ENCODE measurements around the gene ANO10.

The ANO10 gene

GRCh38 chr3:43340403-43340802, 281.4 kb downstream of the ANO10 start:
- DNase-seq: no peak

- peak; percentile 40 for DNase-seq
These were observed 283.5 kb downstream of the ANO10 start for GRCh38 chr3:43338295-43338694.

- no peak for DNase-seq
These were observed 286.0 kb downstream of the ANO10 start for GRCh38 chr3:43335799-43336198.

- DNase-seq: no peak
These were observed 286.8 kb downstream of the ANO10 start for GRCh38 chr3:43334976-43335375.

DNA sequence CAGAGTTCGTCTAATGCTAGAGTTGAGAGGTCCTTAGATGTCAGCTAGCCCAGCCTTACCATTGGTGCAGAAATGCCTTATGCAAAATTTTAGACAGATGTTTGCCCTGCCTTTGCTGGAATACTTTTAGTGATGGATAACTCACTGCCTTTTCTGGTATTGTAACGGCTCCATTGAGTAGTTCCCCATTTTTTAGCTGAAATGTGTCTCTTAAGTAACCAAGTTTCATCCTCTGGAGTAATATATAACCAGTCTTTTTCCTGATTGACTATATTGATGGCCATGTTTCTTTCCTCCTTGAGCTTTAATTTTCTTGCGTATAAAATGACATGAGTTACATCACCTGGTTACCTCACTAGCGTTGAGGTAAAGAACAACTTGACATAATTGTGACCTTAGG, 290.4 kb downstream of the ANO10 start:
- DNase-seq: no peak

- no peak for DNase-seq
These were observed 290.8 kb downstream of the ANO10 start for GRCh38 chr3:43330981-43331380.

DNA sequence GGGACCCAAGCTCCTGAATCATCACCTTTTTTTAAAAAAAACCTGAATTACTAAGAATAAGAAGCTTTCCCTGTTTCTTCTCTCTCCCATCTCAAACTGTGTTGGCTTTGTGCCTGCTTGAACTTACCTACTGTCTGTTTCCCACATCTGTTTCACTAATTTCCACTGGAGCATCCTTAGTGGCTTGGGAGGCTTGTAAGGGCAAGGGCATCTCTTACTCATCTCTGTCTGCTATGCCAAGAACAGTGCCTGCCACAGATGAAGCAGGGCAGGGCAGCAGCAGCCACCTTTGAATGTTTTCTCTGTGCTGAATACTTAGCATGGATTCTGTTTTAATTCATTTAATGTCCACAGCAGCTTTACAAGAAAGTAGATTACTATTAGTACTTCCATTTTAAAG, 293.2 kb downstream of the ANO10 start:
- no peak for DNase-seq

DNA sequence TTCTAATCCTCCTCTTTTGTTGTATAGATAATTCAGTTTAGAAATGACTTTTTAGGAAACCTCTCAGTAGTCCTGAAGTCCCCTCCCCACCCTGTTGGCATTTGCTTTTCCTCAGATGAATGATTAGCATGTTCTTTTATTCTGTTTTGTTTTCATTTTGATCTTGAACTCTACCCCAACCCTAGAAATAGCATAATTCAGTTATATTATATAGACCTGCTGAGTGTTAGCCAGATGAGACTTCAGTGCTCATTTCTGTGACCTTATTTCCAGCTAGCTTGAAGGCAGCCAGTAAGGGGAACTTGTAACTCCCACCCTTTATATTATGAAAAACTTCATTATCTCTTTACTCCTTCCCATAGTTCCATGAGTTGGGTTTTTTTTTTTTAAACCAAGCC, 294.2 kb downstream of the ANO10 start:
- peak; percentile 35 for DNase-seq

DNA sequence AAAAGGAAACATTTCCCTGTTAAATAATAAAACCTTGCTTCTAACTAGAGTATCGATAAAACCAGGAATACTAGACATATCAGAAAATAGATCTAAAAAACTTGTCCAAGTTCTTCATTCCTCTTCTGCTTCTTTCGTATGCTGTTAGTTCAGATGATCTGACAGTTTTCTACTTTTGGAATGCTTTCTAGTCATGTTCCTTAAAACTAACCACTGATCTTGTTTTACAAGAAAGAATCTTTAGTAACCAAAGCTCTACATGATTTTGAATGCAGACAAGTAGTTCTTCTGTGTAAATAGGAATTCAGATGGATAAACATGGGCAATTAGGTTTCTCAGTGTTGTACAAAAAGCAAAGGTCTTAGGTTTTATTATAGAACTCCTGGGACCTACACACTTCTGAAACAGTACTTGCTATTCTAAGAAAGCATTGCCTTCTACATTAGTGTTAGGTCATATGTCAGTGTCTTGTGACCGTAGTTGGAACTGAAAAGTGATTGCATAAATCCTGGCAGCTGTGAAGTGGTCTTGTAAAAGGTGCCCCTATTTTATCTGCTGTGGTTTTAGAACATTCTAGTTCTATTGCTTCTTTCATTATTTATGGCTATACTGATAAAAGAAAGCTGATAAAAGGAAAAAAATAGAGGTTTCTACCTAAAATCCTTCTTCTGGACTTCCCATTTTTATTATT, 294.8 kb downstream of the ANO10 start:
- DNase-seq: peak; percentile 73

DNA sequence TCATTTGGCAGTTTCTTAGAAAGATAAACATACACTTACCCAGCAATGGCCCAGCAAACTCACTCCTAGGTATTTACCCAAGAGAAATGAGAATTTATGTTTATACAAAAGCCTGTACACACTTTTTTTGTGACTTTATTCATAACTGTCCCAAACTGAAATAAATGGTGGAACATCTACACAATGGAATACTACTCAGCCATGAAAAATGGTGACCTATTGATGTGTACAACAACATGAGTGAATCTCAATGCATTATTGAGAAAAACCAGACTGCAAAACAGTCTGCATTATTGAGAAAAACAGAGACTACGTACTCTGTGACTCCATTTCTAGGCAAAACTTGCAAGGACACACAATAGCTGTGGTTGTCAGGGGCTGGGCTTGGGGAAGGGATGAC, 298.3 kb downstream of the ANO10 start:
- no peak for DNase-seq

DNA sequence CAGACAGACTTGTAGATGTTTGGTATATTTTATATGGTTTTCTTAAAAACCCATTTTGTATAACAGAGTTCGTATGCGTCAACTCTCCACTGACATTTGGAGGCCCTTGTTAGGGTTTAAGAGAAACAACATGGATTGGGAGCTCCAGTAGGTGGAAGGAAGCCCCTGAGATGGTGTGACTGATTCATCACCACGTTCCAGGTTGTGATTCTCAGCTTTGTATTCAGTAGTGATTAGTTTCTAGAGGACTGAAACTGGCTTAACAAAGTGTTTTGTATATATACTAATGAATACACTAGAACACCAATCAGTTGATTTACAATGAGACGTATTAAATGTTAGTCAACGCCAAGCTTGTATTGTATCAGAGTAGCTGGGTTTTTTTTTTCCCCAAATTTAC, 301.5 kb downstream of the ANO10 start:
- no peak for DNase-seq

DNA sequence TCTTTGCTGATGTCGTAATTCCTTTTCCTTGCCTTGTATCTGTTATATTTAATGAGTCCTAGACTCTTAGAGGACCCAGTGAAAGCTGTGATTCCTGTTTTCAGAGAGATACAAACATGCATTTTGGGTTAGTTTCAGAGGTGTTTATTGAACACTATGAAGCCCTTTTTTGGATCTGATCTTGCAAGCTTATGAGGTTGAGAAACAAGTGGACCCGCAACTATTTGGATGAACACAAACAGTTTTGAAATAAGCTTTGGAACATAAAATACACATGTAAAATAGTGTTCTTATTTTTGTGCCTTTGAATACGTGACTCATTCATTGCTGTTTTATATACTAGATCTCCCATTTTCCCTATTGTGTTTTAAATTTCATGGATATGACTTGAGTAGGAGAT, 302.0 kb downstream of the ANO10 start:
- DNase-seq: no peak

GRCh38 chr3:43319376-43319775, 302.4 kb downstream of the ANO10 start:
- no peak for DNase-seq

- DNase-seq: no peak
These were observed 304.1 kb downstream of the ANO10 start for GRCh38 chr3:43317461-43318316.

DNA sequence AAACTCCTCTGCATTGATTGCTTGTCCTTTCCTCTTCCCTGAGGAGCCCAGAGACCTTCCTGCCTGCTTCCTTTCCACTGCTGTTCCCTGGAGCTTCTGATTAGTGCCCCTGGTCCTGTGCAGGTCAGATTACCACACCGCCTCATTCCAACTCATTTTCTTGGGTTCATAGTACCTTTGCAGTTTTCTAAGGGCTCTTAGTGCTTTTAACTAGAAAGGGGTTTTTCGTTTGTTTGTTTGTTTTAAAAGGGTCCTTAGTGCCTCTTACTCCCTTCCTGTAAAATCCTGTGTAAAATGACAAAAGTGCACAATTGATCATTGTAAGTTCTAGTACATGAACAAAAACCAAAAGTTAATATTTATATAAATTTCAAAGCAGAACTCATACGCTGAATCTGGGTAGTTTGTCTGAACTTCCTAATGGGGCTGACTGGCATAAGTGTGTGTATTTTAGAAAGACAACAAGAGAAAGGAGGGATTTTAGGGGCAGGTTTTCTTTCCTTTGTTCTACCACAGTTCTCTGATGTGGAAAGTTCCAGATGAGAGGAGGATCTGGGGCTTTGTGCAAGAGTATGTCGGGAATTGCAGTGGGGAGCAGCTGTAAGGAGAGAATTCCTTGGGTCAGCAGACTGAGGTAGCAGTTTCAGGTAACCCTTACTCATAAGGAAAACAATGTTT, 304.9 kb downstream of the ANO10 start:
- no peak for DNase-seq
